ENCODE data around the gene DDA1.

GRCh38 chr19:17327654-17328516 is 18.5 kb downstream of the DDA1 start:
- no peak for TF ChIP-seq POLR2AphosphoS5 (IDR thresholded peaks at IDR 0.05; ENCODE audit: borderline replicate concordance, low read depth, low read length)
- TF ChIP-seq EZH2 (IDR thresholded peaks at IDR 0.05) = no peak

All from SK-N-MC (cell line).